DND-41 (cell line): ENCODE measurements around the gene SSR3.

Source experiments
- CTCF ChIP-seq: IDR thresholded peaks from 2 replicates; pipeline ENCODE4 v1.5.1; 2012; ENCODE audit warnings: borderline replicate concordance, low read length, moderate library complexity, mild to moderate bottlenecking; ENCODE audit not compliant: poor library complexity, severe bottlenecking; ENCODE audit errors: extremely low read depth
- EZH2 ChIP-seq: IDR thresholded peaks from 3 replicates; pipeline ENCODE4 v1.6.1; 2012; ENCODE audit warnings: borderline replicate concordance, low read depth, mild to moderate bottlenecking, moderate library complexity, low read length, inconsistent platforms; ENCODE audit not compliant: severe bottlenecking

GRCh38 chr3:156535162-156535627, 19.7 kb downstream of the SSR3 start:
- no peak for TF ChIP-seq CTCF
- TF ChIP-seq EZH2 = no peak
